ENCODE data around the gene GPR180.

- TF ChIP-seq ZNF274 (IDR thresholded peaks at IDR 0.05; ENCODE audit: low read depth, low read length) (no peak), YY1 (IDR thresholded peaks at IDR 0.05; ENCODE audit: insufficient read depth, insufficient read length) (no peak), SUZ12 (IDR thresholded peaks at IDR 0.05; ENCODE audit: extremely low read depth, insufficient read depth, insufficient read length) (no peak)
These were observed 39.8 kb downstream of the GPR180 start for GRCh38 chr13:94641409-94641941.

Measured in NT2/D1 (cell line).